Stimulated activated CD4-positive, alpha-beta T cell treated with anti-CD3 and anti-CD28 coated beads, Interleukin-15, amount 100 ng/mL, for 24 hours (primary cell): Measurements from ENCODE around the gene NGEF.
"Not testable (repeated sequence)": the region's sequence is repeated elsewhere in the genome, so short reads cannot be mapped to it uniquely, and the experiment has no call there.

ENCODE experiments used
- DNase-seq: peaks from one replicate; pipeline ENCODE4 v3.0.0-alpha.2; 2020

The NGEF gene

DNA sequence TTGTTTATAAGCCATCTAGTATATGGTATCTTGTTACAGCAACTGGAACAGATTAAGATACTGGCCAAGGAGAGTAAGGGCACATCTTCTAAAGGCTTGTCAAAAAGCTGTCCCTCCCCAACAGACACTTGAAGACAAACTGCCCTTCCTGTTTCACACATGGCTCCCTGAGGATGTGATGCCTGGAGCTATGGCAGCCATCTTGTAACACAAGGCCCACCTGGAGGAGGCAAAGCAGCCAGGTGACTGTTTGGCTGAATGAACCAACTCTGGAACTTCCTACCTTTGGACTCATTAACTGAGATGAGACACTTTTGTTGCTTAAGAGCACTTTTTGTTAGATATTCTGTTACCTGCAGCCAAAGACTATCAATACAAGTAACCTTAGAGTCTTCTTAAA, 88.6 kb downstream of the NGEF start:
- DNase-seq = no peak

DNA sequence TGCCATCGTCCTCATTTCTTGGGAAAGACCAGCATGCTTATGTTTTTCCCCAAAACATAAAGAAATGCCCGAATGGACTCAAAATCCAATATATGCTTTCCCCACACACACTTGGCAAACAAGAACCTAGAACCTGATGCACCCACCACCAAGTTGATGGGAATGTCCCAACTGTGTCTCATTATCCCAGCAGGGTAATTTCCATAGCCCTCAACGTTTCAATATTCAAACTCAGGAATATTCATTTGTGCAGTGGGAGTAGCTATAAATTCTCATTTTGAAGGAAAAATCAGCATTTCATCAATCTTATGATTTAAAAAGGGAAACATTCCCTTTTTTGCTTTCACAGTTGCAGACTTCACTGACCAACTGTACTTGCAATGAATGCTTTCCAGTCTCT, 92.3 kb downstream of the NGEF start:
- DNase-seq = no peak

DNA sequence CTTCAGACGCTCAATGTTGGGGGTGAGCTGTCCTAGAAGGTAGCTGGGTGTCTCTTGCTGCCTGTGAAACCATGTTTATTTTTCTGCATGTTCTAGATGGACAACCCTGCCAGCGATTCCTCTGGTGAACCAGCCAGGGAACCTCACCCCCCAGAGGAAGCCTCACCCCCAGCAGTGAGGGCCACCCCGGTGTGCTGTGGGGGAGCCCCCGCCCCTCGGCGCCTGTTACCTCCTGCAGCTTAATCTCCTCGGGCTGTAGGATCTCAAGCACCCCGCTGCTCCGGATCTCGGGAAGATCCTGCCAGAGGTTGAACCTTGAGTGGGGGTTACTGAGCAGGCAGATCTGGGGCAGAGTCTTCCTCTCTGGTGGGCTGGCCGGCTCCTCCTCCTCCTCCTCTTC, 93.0 kb downstream of the NGEF start:
- no peak for DNase-seq

DNA sequence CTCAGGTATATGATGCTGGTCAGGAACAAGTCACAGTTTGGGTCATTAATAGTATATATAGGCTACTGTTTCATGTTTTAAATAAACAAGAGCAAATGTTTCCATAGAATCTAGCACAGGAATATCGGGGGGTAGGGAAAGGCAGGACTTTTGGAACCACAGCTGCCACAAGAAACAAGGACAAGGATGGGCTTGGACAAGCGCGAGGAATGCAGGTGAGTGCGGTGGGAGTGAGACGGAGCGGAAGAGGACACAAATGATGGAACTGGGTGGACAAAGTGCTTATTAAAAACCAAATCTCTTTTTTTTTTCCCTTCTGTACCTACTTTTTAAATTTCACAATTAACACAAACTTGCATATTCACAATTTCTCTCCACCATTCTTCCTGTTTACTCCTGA, 93.9 kb downstream of the NGEF start:
- DNase-seq = no peak

DNA sequence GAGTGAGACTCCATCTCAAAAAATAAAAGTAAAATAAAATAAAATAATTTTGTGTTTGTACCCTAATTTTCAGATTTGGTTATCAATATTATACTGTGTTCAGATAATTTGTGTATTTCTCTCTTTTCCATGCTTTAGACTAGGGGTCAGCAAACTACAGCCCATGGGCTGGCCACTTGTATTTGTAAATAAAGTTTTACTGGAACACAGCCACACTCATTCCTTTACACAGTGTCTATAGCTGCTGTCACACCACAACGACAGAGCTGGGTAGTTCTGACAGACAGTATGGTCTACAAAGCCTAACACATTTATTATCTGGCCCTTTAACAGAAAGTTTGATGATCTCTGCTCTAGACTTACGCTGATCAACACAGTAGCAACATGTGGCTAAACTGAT, 99.2 kb downstream of the NGEF start:
- DNase-seq = no peak

DNA sequence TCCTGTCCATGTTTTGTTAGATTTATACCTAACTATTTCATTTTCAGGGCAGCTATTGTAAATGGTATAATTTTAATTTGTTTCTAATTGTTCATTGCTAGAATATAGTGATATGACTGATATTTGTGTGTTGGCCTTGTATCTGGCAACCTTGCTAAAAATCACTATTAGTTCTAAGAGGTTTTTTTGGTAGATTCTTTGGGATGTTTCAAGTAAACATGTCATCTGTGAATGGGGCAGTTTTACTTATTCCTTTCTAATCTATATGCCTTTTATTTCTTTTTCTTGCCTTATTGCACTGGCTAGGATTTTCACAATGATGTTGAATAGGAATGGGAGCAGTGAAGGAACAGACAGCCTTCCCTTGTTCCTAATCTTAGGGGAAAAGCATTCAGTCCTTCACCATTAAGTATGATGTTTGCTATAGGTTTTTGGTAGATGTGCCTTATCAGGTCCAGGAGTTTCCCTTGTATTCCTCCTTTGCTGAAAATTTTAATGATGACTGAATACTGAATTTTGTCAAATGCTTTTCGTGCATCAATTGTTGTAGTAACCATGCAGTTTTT, 101.3 kb downstream of the NGEF start:
- DNase-seq = no peak

DNA sequence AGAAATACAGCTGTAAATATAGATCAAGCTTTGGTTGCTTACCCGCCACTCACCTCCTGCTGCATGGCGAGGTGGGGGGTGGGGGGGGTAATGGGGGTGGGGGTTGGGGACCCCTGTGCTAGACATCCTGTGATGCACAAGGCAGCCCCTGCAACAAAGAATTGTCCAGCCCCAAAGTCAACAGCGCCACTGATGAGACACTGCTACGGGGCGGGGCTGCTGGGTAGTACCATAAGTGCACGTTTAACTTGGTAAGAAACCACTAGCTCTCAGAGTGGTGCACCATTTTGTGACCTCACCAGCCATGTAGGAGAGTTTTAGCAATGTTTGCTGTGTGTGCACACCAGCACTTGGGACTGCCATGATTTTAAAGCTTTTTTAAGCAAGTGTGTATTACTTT, 102.7 kb downstream of the NGEF start:
- DNase-seq = no peak

DNA sequence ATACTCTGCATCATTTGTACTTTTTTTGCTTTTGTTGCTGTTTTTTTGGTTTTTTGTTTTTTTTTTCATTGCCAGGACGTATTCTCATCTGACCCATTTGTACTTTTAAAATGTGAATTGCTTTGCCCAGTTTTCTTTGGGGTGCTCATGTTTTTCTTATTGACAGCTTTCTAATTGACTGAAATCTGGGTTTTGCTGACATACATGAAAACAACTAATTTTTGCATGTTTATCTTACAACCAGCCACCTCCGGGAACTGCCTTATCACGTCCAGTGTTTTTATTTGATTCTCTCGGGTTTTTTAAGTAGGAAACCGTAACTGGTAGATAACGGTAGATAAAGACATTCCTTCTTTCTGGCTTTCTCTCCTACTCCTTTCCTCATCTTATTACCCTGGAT, 104.4 kb downstream of the NGEF start:
- no peak for DNase-seq

DNA sequence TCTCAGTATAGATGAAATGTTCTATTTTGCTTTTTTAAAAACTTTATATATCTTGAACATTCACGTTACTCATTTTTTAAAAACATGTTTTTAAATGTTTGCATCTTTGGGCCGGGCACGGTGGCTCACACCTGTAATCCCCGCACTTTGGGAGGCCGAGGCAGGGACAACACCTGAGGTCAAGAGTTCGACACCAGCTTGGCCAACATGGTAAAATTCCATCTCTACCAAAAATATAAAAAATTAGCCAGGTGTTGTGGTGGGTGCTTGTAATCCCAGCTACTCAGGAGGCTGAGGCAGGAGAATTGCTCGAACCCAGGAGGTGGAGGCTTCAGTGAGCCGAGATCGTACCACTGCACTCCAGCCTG, 105.4 kb downstream of the NGEF start:
- not testable (repeated sequence) for DNase-seq

DNA sequence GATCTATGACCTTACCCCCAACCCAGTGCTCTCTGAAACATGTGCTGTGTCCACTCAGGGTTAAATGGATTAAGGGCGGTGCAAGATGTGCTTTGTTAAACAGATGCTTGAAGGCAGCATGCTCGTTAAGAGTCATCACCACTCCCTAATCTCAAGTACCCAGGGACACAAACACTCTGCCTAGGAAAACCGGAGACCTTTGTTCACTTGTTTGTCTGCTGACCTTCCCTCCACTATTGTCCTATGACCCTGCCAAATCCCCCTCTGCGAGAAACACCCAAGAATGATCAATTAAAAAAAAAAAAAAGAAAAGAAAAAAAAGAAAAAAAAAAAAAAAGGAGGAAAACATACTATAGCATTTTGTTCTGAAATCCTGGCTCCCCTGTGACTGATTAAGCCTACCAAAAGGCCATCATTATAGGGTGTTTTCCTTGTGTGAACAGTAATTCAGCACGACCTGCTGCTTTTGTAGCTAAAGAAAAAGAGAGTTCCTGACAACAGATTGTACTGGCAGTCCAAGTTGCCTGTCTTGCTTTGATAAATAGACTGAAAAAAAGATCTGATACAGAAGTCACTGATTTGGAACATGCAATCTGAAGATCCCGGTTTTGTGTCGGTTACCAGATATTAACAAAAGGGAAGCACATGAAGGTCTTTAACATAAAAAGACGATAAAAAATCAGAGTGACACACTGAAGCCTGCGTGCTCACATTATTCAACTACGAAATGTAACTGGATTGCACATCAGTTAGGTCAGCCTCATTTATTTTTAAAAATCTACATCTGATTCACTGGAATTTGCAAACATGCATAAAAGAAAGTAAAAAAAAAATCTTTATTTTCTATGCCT, 106.0 kb downstream of the NGEF start:
- not testable (repeated sequence) for DNase-seq

DNA sequence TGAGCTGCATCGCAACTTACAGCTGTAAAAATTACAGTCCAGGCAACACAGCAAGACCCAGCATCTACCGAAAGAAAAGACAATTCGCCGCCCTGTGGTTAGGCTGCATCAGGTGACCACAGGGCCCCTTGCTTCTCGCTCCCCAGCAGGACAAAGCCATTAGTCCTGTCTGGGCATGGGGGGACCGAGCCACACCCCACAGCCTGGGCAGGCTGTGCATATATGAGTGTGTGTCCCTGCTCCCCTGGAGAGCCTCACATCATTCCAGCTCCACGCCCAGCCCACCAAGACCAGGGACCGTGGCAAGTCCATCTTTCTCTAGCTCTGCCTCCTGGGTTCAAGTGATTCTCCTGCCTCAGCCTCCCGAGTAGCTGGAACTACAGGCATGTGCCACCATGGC, 109.1 kb downstream of the NGEF start:
- DNase-seq = no peak

DNA sequence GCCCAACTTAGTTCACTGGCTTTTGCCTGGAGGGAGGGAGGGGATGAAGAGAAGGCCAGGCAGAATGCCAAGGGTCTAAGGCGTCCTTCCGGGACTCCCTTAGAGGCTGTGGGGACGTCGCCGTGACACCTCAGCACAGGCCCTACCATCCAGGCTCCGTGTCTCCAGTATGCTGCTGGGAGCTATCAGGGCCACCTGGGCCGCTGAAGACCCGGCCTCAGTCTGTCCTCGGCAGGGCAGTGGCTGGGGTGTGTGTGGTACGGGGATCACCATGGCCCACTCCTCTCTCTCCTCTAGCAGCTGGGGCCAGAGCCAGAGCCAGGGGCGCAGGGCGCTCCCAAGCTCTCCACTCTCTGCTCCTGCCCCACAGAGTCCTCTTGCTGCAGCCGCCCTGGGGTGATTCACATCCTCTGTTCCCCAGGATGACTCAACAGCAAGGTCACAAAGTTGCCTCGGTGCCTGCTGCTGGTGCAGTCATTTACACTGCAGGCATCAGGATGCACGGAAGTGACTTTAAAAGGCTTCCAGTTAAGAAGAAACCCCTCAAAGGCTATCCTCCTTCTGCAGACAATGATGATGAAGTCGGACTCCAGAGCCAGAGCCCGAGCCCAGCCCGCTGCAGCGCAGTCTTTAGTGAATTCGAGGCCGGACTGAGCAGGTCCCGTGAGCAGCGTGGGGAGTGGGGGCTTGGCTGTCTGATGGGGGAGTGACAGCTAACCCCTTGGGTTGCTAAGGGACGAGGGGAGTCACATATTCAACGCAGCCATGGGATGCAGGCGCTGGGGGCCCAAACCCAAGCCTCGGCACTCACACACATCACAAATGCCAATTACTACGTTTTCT, 111.1 kb downstream of the NGEF start:
- DNase-seq = peak; percentile 73

DNA sequence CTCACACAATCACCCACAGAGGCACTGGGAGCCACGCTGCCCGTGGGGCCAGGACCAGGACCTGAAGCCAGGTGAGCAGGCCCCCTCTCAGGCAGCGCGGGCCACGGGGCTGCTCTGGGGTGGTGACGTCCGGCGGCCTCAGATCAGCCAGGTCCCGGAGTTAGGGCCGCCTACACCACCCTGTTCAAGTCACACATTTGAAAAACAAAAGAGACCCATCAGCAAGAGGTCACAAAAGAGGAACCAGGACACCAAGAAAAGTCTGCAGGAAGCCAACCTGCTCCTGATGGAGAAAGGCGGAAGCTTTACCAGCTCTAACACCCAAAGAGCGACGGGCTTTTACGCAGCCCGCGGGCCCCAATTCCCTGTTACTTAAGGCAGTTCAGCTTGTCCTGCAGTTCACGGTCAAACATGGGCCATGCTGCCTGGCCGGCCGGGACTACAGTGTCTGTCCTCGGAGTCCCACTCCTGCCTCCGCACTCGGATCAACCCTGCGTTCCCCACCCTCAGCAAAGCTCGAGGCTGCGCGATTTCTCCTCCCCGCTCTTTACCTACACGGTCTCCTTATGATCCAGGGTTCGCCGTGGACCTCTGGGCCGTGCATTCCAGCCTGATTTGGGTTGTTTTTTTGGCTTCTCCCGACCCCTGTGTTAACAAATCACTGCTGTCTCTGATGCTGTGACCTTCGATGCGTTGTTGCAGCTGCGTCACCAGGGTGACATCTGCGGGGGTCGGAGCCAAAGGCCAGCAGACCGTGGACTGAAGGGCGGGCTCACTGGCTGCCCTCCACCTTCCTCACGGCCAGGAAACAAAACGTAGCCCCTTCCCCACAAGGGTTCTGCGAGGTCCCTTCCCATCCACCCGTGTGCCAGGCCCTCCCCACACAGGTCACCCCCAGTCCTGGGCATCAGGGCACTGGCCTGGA, 112.0 kb downstream of the NGEF start:
- DNase-seq = no peak

DNA sequence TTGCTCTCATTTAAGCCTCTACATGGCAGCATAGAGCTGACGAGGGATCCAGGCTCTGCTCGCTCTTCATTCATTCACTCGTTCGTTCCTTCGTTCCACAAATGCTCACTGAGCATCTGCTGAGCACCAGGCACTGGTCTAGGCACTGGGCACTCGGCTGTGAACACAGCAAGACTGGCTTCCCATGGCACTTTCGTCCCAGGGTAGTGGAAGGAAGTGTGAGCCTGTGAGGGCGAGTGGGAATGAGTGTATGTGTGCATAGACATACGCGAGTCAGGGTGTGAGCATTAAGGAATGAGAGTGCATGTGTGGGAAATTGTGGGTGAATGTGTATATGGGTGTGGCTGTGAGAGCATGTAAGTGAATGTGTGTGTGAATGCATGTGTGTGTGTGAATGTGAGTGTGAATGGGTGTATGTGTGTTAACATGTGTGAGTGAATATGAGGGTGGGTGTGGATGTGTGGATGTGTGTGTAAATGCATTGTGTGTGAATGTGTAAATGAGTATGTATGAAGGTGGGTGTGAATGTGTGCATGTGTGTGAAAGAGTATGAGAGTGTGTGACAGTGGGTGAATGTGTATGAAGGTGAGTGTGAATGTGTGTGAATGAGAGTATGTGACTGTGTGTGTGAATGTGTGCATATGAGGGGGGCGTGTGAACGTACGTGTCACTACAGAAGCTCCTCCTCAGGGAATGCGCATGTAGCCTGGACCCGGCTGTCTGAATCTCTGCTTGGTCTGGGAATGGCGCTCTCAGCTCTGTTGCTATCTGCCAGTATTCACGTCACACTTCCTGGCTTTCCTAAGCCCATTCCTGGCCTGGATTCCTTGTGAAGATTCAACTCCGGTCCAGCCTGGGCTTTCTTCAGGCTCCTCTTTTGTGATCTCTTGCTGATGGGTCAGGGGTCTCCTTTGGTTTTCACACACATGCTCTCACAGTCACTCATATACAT, 114.2 kb downstream of the NGEF start:
- peak; percentile 25 for DNase-seq

DNA sequence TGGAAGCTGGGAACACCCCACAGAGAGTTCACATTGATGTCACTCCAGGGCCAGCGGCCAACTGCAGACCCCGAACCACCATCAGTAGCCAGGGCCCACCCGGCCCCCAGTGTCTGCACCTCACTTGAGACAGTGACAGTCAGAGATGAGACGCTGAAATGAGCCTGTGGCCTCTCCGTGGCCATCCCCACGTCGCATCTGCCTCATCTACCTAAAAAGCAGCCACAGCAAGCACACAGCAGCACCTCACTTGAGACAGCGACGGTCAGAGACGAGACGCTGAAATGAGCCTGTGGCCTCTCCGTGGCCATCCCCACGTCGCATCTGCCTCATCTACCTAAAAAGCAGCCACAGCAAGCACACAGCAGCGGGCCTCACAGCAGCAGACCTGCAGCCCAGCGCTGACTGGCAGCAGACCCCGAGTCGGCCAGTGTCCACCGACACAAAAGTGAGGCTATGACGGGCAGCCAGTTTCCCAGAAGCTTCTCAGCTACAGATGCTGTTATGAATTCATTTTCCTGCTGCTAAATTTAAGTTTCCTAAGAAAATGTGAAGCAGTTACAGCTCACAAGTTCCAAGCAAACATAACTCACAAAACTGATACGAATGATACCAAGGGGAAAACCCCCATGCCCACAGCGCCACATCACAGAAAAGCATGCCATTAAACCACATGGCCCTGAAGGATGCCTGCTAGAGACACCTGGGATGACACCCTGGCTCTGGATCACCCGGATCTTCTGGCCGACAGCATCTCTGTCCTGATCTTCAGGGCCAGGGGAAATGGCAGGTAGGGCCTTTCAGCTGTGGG, 115.3 kb downstream of the NGEF start:
- DNase-seq = peak; percentile 79

DNA sequence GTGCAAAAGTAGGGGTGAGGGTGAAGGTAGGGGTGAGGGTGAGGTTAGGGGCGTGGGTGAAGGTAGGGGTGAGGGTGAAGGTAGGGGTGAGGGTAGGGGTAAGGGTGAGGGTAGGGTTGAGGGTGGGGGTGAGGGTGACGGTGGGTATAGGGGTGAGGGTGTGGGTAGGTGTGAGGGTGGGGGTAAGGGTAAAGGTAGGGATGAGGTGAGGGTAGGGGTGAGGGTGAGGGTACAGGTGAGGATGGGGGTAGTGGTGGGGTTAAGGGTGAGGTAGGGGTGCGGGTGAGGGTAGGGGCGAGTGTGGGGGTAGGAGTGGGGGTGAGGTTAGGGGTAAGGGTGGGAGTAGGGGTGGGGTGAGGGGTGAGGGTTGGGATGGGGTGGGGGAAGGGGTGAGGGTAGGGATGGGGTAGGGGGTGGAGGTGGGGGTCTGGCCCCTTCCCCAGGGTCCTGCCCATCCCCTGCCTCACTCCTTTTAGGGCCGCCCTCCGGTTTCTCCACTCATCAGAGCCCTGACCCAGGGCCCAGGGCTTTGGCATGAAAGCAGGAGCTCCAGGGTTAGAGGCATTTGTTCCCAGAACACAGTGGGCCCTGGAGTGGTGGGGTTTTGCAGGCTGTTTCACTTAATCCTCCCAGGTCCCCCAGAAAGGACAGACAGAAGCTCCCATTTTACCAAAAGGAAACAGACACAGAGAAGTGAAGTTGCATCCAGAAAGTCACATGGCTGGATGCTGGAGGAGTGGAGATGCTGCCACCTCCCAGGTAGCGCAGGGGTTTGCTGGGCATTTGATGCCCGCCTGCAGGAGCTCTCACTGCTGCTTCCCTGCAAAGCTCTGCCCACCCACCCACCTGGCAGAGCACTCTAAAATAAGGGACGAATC, 116.1 kb downstream of the NGEF start:
- no peak for DNase-seq

DNA sequence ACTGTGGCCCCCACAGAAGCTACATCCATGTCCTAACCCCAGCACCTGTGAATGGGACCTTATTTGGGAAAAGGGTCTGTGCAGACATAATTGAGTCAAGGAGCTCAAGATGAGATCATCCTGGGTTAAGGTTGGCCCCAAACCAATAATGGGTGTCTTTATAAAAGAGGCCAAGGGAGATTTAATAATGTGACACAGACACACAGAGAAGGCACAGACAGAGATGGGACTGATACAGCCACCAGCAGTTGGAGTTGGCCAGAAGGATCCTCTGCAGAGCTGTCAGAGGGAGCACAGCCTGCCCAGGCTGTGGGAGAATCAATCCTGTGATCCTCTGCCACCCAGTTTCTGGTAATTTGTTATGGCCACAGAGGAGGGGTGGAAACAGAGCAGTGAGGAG, 116.9 kb downstream of the NGEF start:
- DNase-seq = no peak

DNA sequence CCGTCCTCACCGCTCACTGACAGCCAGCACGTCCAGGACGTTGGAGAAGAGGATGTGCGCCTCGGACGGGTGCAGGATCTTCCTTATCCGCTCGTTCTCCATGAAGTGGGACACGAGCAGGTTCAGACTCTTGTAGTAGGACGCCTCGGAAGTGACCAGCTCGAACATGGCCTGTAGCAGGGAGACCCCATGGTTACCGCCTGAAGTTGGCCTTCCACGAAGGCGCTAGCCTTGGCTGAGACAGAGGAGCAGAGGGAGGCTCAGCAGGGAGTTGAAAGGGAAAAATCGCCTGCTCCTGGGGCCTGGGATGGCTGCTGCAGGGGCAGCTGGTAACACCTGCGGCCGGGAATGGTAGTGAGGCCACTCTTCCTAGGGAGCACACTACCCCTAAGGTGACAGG, 118.3 kb downstream of the NGEF start:
- no peak for DNase-seq

DNA sequence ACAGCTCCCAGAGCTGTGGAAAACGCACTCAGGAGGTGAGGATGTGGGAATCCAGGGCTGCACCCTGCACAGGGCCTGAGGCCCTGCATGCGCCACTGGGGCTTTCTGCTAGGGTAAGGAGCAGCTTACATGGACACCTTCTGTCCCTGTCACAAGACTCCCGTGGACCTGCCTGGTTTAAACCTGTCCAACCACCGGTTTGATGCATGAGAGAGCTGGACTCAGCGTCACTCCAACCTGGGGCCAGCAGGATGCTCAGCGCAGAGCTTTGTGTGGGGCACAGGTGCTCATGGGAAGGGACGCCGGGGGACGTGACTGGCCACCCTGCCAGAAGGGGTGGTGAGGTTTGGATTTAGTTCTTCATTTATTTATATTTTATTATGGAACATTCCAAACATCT, 118.8 kb downstream of the NGEF start:
- no peak for DNase-seq

DNA sequence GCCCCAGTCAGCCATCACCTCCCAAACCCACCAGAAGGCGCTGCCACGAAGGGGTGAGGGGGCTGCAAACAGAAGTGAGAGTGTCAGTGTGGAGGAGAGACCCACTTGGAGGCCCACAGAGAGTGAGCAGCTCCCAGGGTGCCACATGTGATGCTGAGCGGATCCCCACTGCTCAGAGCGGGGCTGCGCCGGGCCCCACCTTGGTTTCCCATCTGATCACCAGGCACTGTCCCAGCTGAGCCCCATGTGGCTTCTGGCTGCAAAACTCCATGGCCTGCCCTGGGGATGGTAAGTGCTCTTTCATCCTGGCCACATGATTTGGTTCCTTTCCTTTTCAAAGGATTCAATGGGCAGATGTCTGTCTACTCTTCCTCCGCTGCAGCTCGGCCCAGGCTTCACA, 119.2 kb downstream of the NGEF start:
- no peak for DNase-seq
